Measurements from ENCODE around the gene PTGER4. TPM values are rescaled to one million over a fixed set of nuclear protein-coding genes. Genes with fewer than 3 reads are reported as not detected.

Gene PTGER4
- total RNA-seq, 1 donor from 2014 or later: 48.3 TPM

- intact Hi-C loops (cut with DNase I): loop anchor here (10.0 kb wide), 1 partner anchor 738 kb away; no protein-coding TSS in a partner anchor
- H3K27ac ChIP-seq: peak overlapping the region; percentile 20 to 54
- no peak for DNase-seq (ENCODE audit: low spot score in 2 of 2)
- TF ChIP-seq CTCF (IDR thresholded peaks at IDR 0.05): no peak
- H3K9me3 ChIP-seq: no peaks in the 10 kb centered on the region
- peak overlapping the region; percentile 77 to 80 for H3K4me3 ChIP-seq
- H3K36me3 ChIP-seq: no peaks in the 10 kb centered on the region
- H3K27me3 ChIP-seq: no peaks in the 10 kb centered on the region
- no peaks in the 10 kb centered on the region for H3K4me1 ChIP-seq
These were observed 2.7 kb downstream of the PTGER4 start for GRCh38 chr5:40682154-40683017.

DNA sequence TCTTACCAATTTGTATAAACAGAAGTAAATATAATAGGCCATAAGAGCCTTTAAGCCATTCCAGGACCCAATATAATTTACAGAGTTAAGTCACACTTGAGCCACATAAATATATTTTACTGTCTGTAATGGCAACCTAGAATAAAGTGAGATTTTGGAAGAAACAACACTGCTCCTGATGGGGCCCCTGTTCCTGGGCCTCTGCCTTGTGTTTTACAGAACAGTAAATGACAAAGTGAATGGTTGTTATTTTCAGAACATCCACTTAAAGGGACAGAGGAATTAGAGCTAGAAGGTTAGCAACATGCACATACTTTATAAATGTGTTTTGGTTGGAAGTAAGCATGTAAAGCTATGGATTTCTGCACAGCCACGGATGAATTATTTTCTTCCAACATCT, 3.6 kb downstream of the PTGER4 start:
- H3K4me1 ChIP-seq: no peaks in the 10 kb centered on the region
- peak overlapping the region in 1 of 2 donors; percentile 22 for H3K27ac ChIP-seq
- no peak for DNase-seq (ENCODE audit: low spot score in 2 of 2)
- H3K36me3 ChIP-seq: no peaks in the 10 kb centered on the region
- intact Hi-C loops (cut with DNase I): loop anchor here (10.0 kb wide), 1 partner anchor 739 kb away; no protein-coding TSS in a partner anchor
- peak overlapping the region; percentile 77 to 80 for H3K4me3 ChIP-seq
- no peaks in the 10 kb centered on the region for H3K9me3 ChIP-seq
- no peak for TF ChIP-seq CTCF (IDR thresholded peaks at IDR 0.05)
- no peaks in the 10 kb centered on the region for H3K27me3 ChIP-seq

GRCh38 chr5:40685193-40685592, 5.5 kb downstream of the PTGER4 start:
- DNase-seq (ENCODE audit: low spot score in 2 of 2): no peak
- H3K9me3 ChIP-seq: no peaks in the 10 kb centered on the region
- H3K27me3 ChIP-seq: no peaks in the 10 kb centered on the region
- no peak overlapping the region for H3K27ac ChIP-seq
- TF ChIP-seq CTCF (IDR thresholded peaks at IDR 0.05): no peak
- no peak overlapping the region for H3K4me3 ChIP-seq
- H3K4me1 ChIP-seq: no peaks in the 10 kb centered on the region
- no peaks in the 10 kb centered on the region for H3K36me3 ChIP-seq
- intact Hi-C loops (cut with DNase I): loop anchor here (5.0 to 10.0 kb wide), 2 partner anchors 72 to 740 kb away; partner anchors contain the start of gene TTC33

DNA sequence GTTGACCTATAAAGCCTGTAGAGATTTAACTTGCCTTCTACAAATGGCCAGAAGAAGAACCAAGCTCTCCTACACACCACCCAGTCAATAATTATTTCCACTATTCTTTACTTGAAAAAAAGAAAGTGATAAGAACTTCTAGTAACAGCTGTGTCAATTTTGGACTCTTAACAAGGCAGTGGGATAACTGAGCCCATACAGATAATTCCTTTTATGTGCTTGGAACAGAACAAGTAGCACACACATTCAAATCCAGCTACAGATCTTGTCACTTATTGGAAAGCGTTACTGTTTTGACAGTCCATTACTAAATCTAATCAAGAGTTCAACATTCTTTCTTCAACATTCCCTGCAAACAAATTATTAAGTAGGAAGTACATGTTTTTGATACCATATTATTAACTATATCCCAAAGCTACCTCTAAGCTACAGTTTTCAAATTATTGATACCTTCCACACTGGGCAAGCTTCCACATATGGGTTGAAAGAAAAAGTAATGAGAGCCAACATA, 6.3 kb downstream of the PTGER4 start:
- no peak for TF ChIP-seq CTCF (IDR thresholded peaks at IDR 0.05)
- Histone ChIP-seq H3K9me3 (no peaks in the 10 kb centered on the region), H3K27me3 (no peaks in the 10 kb centered on the region), H3K36me3 (no peaks in the 10 kb centered on the region), H3K4me1 (no peaks in the 10 kb centered on the region), H3K4me3 (no peak overlapping the region), H3K27ac (no peak overlapping the region)
- DNase-seq (ENCODE audit: low spot score in 2 of 2): no peak
- intact Hi-C loops (cut with DNase I): loop anchor here (5.0 to 10.0 kb wide), 2 partner anchors 71 to 741 kb away; partner anchors contain the start of gene TTC33

- Histone ChIP-seq H3K9me3 (no peaks in the 10 kb centered on the region), H3K36me3 (no peaks in the 10 kb centered on the region), H3K27ac (peak overlapping the region in 1 of 2 donors; percentile 3), H3K4me1 (no peaks in the 10 kb centered on the region), H3K27me3 (no peaks in the 10 kb centered on the region), H3K4me3 (no peak overlapping the region)
- intact Hi-C loops (cut with DNase I): loop anchor here (5.0 to 10.0 kb wide), 2 partner anchors 70 to 743 kb away; partner anchors contain the start of gene TTC33
- TF ChIP-seq CTCF (IDR thresholded peaks at IDR 0.05): no peak
- DNase-seq (ENCODE audit: low spot score in 2 of 2): no peak
These were observed 7.6 kb downstream of the PTGER4 start for GRCh38 chr5:40687321-40687720.
